ENCODE results near the gene SOX6.

GRCh38 chr11:15944460-15944859, 411.9 kb downstream of the SOX6 start:
- no peak for TF ChIP-seq CTCF (IDR thresholded peaks at IDR 0.05; ENCODE audit: insufficient read depth, low read depth, low read length)
- TF ChIP-seq EZH2 (IDR thresholded peaks at IDR 0.05; ENCODE audit: insufficient read depth, low read length), result no peak

Measured in astrocyte (in vitro differentiated cells and primary cell).